GM12891 (cell line): ENCODE measurements around the gene NHLRC2.

ENCODE experiments used
- PAX5 ChIP-seq: IDR thresholded peaks from 2 replicates; pipeline ENCODE4 v1.6.1; 2011; ENCODE audit warnings: low read length, moderate library complexity, mild to moderate bottlenecking; ENCODE audit not compliant: insufficient read depth, severe bottlenecking
- POLR2A ChIP-seq: IDR thresholded peaks from 2 replicates; pipeline ENCODE4 v1.6.1; 2011; ENCODE audit warnings: low read depth, low read length, control low read depth
- POLR2AphosphoS5 ChIP-seq: IDR thresholded peaks from 2 replicates; pipeline ENCODE4 v1.6.1; 2011; ENCODE audit warnings: low read depth, low read length, control low read depth
- SPI1 ChIP-seq: IDR thresholded peaks from 2 replicates; pipeline ENCODE4 v1.6.1; 2011; ENCODE audit warnings: low read depth, low read length, control low read depth
- TAF1 ChIP-seq: IDR thresholded peaks from 2 replicates; pipeline ENCODE4 v1.6.1; 2011; ENCODE audit warnings: low read depth, low read length, control low read depth

- no peak for TF ChIP-seq POLR2A
- TF ChIP-seq POLR2AphosphoS5, result no peak
- TF ChIP-seq TAF1, result no peak
- TF ChIP-seq PAX5, result no peak
- TF ChIP-seq SPI1, result peak; percentile 51
These were observed 63.2 kb downstream of the NHLRC2 start for GRCh38 chr10:113917636-113918035.
